Renal cortex interstitium (tissue), 11 donors: ENCODE results near the gene LAMTOR1. TPM values are rescaled to one million over a fixed set of nuclear protein-coding genes. Genes with fewer than 3 reads are reported as not detected.

Source experiments
- DNase-seq, 11 donors: peaks; one replicate each; pipeline ENCODE4 v3.0.0-alpha.2; 2013; ENCODE audit warnings: low read depth in 9 of 11, low spot score in 4 of 11; ENCODE audit errors: extremely low read depth in 1 of 11
- polyA plus RNA-seq, 3 donors: library from polyadenylated mRNA; unstranded; fragments of 120-200 nt; gene quantifications; one replicate each; pipeline ENCODE4 v1.2.1, GENCODE V29; 2013; ENCODE audit not compliant: insufficient read length in 3 of 3

Gene LAMTOR1
- polyA plus RNA-seq, 3 donors: 115 to 126 (median 120) TPM

DNA sequence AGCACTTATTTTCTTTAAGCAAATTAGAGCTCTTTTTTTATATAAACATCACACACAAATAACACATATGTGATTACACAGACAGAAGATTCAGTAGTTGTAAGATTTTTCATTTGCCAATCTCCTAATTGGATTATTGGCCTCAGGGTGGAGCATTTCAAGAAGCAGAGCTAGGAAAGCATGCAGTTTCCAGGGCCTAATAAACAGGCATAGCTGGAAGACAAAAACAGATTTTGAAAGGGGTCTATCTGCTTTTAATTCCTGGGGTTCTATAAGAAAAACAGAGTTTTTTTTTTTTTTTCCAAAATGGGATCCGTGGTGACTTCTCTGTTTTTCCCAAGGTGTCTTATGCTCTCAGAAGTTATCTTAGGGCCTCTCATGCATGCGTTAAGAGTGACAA lies 24.8 kb upstream of the LAMTOR1 start:
- no peak for DNase-seq

DNA sequence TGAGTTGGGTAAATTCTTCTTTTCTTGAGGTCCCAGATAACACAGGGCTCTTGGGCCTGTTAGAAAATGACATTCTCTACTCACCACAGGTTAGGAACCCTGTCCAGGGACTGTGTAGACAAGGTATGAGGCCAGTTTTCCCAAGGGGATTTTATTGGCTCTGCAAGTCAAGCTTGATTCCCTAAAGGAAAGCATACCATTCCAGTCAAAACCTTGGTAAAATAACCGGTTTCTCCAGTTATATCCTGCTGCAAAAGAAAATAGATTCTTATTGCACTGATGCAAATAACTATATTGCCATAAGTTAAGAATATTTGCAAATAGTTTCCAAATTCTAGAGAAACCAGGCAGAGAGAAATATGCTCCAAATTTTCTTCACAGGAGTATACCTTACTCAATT lies 22.9 kb upstream of the LAMTOR1 start:
- DNase-seq: no peak

DNA sequence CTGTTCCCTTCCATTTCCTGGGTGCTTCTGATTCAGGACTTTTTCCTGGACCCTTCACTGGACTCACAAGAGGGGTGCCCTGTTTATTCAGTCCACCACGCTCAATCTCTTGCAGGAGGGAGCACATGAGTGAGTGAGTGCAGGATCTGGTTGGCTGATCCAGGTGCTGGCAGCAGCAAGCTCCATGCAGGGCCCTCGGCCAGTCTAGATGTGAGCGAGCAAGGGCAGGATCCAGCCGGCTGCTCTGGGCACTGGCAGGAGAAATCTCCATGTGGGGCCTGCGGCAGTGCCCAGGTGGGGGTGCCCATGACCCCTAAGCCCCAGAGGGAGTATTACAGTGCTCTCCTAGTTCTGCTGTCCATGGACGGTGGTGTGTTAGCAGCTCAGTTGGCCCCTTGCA lies 20.9 kb upstream of the LAMTOR1 start:
- DNase-seq: no peak

DNA sequence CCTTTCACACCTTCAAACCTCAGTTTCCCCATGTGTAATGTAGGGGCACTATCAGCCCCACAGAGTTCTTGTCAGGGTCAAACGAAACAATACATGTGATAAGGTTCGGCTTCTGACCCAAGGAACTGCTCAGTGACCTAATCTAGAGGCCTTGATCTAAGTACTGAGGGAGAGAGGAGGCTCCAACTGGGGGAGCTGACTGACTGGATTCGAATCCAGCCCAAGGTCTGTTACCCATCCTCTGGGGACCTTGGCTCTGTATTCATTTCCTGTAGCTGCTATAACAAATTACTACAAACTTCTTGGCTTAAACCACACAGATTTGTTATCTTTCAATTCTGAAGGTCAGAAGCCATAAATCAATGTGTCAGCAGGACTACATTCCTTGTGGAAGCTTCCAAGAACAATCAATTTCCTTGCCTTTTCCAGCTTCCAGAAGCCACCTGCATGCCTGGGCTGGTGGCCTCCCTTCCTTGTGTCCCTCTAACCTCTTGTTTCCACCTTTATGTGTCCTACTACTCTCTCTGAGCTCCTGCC lies 20.1 kb upstream of the LAMTOR1 start:
- no peak for DNase-seq

DNA sequence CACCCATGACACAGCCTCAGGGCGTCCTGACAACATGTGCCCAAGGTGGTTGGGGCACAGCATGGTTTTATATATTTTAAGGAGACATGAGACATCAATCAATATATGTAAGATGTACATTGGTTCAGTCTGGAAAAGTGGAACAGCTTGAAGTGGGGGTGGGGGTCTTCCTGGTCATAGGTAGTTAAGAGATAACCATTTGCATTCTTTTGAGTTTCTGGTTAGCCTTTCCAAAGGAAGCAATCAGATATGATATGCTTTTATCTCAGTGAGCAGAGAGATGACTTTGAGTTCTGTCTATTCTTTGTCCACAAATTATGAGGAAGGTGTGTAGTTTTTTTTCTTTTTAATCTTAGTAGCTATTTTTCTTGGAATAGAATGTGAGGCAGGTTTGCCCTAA lies 19.5 kb upstream of the LAMTOR1 start:
- DNase-seq: no peak

DNA sequence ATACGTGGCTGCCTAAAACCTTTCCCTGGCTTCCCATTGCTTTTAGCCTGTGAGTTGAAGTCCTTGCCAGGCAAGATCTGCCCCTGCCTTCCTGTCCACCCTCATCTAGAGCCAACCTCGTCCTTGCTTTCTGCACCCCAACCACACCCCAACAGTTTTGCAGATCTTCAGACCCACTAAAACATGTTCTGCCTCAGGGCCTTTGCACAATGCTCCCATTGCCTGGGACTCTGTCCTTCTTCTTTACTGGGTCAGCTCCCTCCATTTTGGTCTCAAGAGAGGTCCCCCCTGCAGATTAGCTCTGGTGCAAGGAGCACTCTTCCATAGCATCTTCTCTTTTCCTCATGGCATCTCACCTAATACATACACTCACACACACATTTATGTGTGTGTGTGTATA lies 17.8 kb upstream of the LAMTOR1 start:
- DNase-seq: no peak

DNA sequence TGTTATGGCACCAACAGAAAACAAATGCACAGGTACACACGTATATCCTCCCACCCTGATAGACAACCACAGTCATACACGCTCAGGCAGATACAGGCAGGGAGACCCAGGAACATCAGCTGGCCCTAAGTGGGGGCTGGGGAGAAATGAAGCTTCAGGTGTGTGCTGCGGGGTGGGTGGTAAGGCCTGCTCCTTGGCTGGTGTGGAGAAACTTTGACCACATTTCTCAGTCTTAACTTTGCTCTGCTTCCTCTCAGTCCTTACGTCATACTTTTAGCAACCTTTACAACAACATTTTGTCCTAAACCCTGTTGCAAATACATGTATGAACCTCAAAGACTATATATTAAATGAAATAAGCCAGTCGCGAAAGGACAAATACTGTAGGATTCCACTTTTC lies 16.1 kb upstream of the LAMTOR1 start:
- DNase-seq: no peak

DNA sequence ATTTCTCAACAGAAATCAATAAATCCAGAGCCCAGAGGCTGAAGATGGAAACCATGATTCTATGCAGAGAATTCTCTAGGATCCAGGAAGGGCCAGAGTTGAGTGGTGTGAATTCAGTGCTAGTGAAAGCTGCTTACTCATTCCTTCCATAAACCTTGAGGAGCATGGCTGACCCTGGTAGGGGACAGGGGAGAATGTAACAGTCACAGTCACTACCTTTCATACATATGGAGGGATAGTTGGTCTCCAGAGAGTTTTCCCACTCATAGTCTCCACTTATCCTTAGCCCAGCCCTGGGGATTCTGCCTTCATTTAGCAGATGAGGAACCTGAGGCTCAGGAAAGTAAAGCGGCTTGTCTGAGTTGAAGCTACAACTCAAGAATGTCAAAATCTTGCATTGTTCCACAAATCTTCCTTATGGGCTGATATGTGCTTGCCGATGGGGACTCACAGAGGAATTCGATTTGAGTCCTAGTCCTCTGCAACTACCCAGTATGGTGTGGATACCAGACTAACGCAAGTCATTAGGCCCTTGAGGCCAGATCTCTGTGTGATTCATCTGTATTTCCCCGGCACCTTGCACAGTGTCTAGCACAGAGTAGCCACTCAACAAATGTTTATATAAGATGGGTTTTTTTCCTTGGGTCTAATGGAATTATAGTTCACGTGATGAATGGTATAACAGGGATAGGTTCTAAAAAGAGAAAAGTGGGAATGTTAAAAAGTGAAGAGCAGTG lies 13.1 kb upstream of the LAMTOR1 start:
- DNase-seq: no peak

DNA sequence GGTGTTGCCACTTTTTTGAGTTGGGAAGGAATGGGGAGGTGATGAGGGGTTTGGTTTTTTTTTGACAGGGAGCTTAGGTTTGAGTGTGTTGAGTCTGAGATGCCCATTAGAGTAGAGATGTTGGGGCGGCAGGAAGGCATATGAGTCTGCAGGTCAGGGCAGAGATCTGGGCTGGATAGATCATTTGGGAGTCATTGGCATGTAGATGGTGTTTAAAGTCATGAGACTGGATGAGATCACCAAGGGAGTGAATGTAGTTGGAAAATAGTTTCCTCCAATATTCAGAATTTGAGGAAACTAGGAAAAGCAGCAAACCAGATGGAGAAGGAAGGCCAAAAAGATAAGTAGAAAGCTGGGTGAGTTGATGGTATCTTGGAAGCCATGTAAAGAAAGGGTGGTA lies 11.5 kb upstream of the LAMTOR1 start:
- no peak for DNase-seq

DNA sequence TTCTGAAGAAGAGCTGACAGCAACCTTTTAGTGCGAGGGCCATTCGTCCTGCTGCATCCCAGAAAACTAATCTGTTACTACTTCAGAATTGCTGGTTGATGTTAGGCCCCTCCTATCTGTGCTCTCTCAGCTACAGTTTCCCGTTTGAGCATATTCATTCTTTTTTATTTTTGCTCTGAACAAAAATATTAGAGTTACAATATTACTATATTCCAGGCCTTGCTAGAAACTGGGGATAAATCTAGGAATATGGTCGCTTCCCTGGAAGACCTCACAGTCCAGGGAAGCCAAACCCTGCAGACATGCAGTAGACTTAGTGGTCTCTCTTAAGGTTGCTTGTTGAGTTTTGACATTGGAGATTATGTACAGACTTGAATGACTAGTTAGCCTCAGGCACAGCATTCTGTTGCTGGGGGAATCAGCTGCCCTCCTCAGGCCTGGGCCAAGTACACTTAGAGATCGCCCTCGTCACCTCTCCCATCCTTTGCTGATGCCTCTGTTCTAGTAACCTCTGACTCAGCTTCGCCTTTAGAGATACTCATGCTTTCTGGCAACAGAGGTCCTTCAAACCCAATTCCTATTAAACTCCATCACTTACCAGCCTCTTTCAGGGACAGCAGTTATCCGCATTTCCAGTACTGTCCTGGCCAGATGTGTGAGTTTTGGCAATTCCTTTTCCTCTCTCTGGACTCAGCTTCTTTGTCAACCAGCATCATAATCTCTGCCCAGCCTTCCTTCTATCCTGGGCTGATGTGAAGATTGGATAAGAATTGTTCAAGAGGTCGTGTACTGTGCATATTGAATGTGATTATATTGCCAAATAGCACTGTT lies 10.1 kb upstream of the LAMTOR1 start:
- DNase-seq: no peak

DNA sequence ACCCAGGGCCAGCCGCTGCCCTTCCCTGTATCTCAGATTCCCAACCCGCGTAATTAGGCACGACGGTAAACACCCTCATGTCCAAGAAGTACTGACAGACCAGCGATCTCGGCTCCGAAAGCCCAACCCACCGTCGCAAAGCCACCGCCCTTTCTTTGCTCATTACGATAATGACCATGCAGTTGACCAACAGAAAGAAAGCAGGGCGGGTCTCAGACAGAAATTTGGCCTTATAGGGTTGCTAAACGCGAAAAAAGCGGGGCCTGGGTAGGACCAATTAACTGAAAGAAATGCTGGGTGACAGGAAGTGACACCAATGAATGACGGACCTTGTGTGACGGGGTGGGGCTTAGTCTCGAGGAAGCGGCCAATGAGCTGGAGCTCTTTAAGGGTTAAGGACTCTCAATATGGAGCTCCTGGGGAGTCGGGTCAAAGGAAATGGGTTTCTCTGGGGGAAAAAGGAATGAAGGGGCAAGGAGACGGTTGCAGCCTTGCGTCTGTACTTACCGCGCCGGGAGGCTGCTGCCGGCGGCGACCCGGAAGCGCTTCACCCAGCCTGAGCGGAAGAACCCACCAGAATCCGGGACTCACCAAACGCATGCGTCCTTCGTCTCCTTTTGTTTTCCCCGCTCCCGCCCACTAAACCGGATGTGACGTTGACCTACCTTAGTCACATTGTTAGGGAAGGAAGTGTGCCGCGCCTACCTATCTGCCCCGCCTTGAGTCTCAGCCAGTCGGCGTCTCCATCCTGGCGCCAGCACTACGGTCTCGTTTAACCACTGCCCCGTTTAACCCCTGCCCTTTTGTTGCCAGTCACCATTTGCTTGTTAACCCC lies 9.3 kb upstream of the LAMTOR1 start, which contains the start of gene ANAPC15:
ANAPC15 (minus strand) TSS at position 553 of the 835 bp plus-strand sequence. CDS start 1,419 bp downstream, outside the sequence.
- DNase-seq: peak; percentile 99 to 100 (median 100)

DNA sequence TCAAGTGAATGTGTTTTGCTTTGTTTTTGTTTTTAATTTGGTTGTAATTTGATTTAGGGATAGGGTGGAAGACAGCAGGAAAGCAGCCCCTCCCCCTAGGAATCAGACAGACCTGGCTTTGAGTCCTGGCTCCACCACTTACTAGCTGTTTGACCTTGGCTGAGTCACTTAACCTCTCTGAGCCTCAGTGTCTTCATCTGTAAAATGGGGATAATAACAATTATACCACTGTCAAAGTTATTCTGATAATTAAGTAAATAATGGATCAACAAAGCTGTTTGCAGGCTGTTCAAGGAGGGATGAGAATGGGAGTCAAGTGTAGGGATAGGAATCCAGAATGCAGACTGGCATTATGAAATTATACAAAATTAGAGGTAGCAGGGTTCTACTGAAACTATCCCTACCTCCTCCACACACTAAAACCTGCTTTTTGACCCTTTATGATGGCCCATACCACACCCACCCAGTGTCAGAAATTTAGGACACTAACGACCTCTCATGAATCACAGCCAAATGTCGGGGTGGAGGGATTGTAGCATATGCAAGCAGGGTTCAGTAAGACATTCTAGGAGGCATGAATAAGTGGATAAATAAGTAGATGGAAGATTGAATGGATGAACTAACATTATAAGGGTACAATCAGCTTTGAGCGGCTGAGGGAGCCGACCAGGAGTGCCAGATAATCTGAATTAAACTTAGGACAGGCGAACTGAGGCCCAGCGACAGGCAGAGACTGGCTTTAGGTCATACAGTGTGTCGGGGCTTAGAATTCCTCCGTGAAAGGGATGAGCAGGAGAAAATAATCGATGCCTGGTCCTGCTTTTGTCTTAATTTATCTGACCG lies 8.4 kb upstream of the LAMTOR1 start:
- no peak for DNase-seq

DNA sequence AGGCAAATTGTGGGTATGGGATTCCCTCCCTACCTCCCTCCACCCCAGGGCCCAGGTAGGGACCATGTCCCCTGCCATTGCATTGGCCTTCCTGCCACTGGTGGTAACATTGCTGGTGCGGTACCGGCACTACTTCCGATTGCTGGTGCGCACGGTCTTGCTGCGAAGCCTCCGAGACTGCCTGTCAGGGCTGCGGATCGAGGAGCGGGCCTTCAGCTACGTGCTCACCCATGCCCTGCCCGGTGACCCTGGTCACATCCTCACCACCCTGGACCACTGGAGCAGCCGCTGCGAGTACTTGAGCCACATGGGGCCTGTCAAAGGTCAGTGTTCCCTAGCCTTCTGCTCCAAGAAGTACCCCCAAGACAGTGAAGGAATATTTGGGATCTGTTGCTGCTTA lies 2.8 kb upstream of the LAMTOR1 start, which contains the start of gene TOMT:
TOMT (plus strand) TSS at position 37 of the 400 bp plus-strand sequence; CDS start at position 65, 28 bp downstream.
- no peak for DNase-seq

DNA sequence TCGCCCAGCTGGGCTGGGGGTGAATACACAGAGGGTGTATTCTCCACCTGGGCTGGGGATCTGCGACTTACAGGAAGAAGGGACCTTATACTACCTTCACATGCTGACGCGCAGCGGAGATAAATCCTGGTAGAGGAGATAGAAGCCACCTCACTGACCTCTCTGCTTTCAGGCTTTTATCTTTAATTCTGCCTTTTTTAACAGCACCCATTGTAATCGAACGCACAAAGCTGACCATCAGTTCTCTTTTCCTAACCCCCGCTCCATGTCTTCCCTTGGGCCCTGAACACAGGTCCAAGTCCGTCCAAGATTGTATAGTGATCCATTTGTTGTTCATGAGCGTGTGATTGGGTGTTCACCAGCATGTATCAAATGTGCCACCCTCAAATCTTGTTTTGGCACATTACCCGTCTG lies 664 bp upstream of the LAMTOR1 start:
- no peak for DNase-seq

DNA sequence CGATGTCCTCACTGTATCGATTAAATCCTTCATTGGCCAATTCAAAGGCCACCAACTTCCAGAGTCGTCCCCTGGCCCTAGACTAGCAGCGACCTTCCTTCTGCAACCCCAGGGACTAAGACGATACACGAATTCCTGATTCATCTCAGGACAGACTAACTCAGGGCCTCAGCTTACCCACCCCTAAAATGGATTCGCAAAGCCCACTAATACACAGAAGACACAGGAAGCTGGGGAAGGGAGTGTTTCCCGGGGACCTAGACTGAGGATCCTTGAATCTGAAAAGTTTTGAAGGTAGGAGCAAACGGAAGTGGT lies 509 bp downstream of the LAMTOR1 start:
- no peak for DNase-seq

DNA sequence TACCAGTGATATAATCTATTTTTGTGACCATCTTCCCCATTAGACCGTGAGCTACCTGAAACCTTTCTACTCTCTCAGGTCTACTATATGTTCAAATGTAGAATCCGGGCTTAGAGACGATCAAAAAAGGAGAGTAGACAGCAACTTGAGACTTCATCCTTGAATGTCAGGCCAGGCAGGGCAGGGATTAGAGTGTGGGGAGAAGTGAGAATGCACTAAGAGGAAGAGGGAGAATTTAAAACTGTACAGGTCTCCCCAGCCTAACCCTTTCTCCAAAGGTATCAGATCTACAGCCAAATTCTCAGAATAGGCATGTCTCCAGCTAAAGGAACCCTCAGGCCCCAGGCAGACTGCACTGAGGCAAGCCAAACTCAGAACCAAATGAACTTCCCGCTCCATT lies 935 bp downstream of the LAMTOR1 start:
- DNase-seq: no peak

DNA sequence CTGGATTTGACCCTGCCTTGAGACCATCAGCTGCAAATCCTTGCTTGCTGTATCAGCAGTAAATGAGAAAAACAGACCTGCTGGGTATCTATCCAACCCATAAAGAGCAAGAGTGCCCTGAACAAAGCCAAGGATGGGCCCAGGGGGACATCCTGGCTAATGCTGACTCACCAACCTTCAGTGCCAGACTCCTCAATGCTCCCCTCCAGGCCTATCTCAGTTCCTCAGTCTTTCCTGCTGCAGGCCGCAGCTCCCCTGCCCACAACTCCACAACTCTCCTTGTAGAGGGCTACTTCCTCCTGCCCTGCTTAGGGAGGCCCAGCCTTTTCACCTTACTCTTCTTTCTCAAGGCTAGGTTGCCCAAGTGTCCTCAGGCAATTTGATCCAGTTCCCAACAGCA lies 2.6 kb downstream of the LAMTOR1 start:
- no peak for DNase-seq

DNA sequence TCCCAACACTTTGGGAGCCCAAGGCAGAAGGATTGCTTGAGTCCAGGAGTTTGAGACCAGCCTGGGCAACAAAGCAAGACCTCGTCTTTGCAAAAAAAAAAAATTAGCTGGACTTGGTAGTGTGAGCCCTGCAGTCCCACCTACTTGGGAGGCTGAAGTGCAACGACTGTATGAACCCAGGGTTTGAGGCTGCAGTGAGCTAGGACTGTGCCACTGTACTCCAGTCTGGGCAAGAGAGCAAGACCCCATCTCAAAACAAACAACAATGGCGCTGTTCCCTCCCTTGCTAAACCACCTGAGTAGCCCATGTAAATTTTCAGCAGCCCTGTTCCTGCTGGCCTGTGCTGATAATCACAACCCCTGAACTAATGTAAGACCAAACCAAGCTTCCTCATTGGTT lies 3.1 kb downstream of the LAMTOR1 start:
- no peak for DNase-seq

DNA sequence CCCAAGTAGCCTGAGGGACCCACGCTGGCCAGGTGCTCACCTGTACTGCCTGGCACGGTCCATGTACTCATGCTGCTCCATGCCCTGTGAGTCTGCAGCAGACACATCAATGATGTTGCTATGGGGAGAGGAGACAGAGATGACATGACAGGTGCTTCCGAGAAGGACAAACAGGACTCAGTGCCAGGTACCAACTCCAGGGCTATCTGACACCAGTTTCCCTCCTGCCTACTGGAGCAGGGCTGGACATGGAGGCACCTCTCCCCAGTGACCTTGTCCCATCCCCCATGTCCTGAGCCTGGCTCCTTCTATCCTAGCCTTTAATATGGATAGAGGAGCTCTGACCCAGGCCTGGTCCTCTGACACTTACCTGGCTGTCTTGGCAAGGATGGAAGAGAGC lies 4.4 kb downstream of the LAMTOR1 start:
- DNase-seq: no peak
